HG03342 (cell line): ENCODE measurements around the gene PAX3.

Experiments
- ATAC-seq: cut with Tn5 transposase; IDR thresholded peaks from one replicate; pipeline ENCODE4 v1.9.1; 2021; ENCODE audit warnings: mild to moderate bottlenecking, moderate library complexity; ENCODE audit not compliant: unreplicated experiment

PAX3 gene

GRCh38 chr2:222297600-222297935 is 1.2 kb downstream of the PAX3 start:
- ATAC-seq, result no peak

- ATAC-seq, result no peak
These were observed 1.7 kb downstream of the PAX3 start for GRCh38 chr2:222296911-222297599.

GRCh38 chr2:222296311-222296741 is 2.5 kb downstream of the PAX3 start:
- ATAC-seq, result no peak

- ATAC-seq, result no peak
These were observed 3.3 kb downstream of the PAX3 start for GRCh38 chr2:222295368-222296062.

- no peak for ATAC-seq
These were observed 3.8 kb downstream of the PAX3 start for GRCh38 chr2:222294996-222295367.

- ATAC-seq, result no peak
These were observed 4.9 kb downstream of the PAX3 start for GRCh38 chr2:222293660-222294630.

- no peak for ATAC-seq
These were observed 6.4 kb downstream of the PAX3 start for GRCh38 chr2:222292149-222293134.

- ATAC-seq, result no peak
These were observed 7.3 kb downstream of the PAX3 start for GRCh38 chr2:222291485-222291841.

- ATAC-seq, result no peak
These were observed 7.9 kb downstream of the PAX3 start for GRCh38 chr2:222290736-222291484.

- ATAC-seq, result no peak
These were observed 8.4 kb downstream of the PAX3 start for GRCh38 chr2:222290401-222290735.

GRCh38 chr2:222289278-222290160 is 9.3 kb downstream of the PAX3 start:
- no peak for ATAC-seq

- no peak for ATAC-seq
These were observed 10.1 kb downstream of the PAX3 start for GRCh38 chr2:222288590-222289277.

GRCh38 chr2:222287862-222288479 is 10.8 kb downstream of the PAX3 start:
- ATAC-seq, result no peak

- ATAC-seq, result no peak
These were observed 14.3 kb downstream of the PAX3 start for GRCh38 chr2:222284466-222284865.

GRCh38 chr2:222283634-222284033 is 15.2 kb downstream of the PAX3 start:
- no peak for ATAC-seq

- ATAC-seq, result no peak
These were observed 17.3 kb downstream of the PAX3 start for GRCh38 chr2:222281506-222281905.

- no peak for ATAC-seq
These were observed 18.0 kb downstream of the PAX3 start for GRCh38 chr2:222280795-222281194.

GRCh38 chr2:222272446-222273015 is 26.3 kb downstream of the PAX3 start:
- ATAC-seq, result no peak
